Measurements from ENCODE around the gene PDE6B.

The PDE6B gene

GRCh38 chr4:616911-617643, 8.3 kb upstream of the PDE6B start:
- Histone ChIP-seq H3K36me3 (ENCODE audit: control insufficient read depth in 1 of 2, insufficient read depth in 2 of 2, low read length in 2 of 2) (no peaks in the 10 kb centered on the region), H3K9me3 (ENCODE audit: control insufficient read depth in 1 of 2, low read length in 2 of 2) (no peaks in the 10 kb centered on the region), H3K4me3 (ENCODE audit: low read depth in 1 of 2, low read length in 2 of 2) (no peak overlapping the region), H3K4me1 (ENCODE audit: control insufficient read depth in 1 of 2, insufficient read depth in 2 of 2, low read length in 2 of 2) (no peaks in the 10 kb centered on the region), H3K27me3 (ENCODE audit: low read depth, low read length) (no peaks in the 10 kb centered on the region), H3K27ac (ENCODE audit: low read length) (no peak overlapping the region)

DNA sequence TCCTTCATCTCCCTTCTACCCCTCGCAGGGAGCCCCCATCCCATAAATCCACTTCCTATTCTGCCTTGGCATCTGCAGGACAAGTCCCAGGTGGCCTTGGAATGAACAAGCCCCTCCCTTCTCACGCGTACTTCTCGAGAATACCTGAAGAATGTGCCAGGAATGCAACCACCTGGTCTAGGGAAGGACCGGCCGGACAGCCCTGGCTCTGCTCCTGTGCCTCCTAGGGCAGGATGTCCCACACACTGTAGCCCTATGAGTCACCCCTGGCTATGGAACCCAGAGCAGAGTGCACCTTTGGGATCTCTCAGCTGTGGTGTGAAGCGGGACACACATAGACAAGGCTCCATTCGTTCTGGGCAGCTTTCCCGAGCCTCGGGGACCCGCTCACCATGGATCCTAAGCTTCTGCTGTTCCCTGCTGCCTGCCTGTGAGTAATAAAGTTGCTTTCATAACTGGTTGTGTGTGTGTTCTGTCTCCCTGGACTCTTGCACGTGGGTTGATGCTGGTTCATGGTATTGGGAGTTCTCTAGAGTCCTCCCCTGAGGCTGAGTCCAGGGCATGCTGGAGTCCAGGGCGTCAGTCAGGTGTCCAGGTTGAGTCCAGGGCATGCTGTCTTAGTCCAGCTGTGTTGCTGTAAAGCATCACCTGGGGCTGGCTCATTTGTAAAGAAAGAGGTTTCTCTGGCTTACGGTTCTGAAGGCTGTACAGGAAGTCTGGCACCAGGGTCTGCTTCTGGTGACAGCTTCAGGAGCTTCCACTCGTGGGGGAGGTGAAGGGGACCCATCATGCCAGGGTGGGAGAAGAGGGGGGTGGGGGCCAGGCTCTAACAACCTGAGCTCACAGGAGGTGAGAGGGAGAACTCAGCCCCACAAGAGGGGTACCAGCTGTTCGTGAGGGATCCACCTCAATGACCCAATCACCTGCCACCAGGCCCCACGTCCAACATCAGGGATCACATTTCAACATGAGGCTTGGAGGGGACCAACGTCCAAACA, 7.4 kb upstream of the PDE6B start:
- no peaks in the 10 kb centered on the region for H3K27me3 ChIP-seq (ENCODE audit: low read depth, low read length)
- no peak overlapping the region for H3K4me3 ChIP-seq (ENCODE audit: low read depth in 1 of 2, low read length in 2 of 2)
- no peak overlapping the region for H3K27ac ChIP-seq (ENCODE audit: low read length)
- no peaks in the 10 kb centered on the region for H3K36me3 ChIP-seq (ENCODE audit: control insufficient read depth in 1 of 2, insufficient read depth in 2 of 2, low read length in 2 of 2)
- H3K4me1 ChIP-seq (ENCODE audit: control insufficient read depth in 1 of 2, insufficient read depth in 2 of 2, low read length in 2 of 2), result no peaks in the 10 kb centered on the region
- H3K9me3 ChIP-seq (ENCODE audit: control insufficient read depth in 1 of 2, low read length in 2 of 2), result no peaks in the 10 kb centered on the region

- Histone ChIP-seq H3K9me3 (ENCODE audit: control insufficient read depth in 1 of 2, low read length in 2 of 2) (no peaks in the 10 kb centered on the region), H3K4me1 (ENCODE audit: control insufficient read depth in 1 of 2, insufficient read depth in 2 of 2, low read length in 2 of 2) (no peaks in the 10 kb centered on the region), H3K27me3 (ENCODE audit: low read depth, low read length) (no peaks in the 10 kb centered on the region), H3K4me3 (ENCODE audit: low read depth in 1 of 2, low read length in 2 of 2) (no peak overlapping the region), H3K36me3 (ENCODE audit: control insufficient read depth in 1 of 2, insufficient read depth in 2 of 2, low read length in 2 of 2) (no peaks in the 10 kb centered on the region), H3K27ac (ENCODE audit: low read length) (no peak overlapping the region)
These were observed 5.2 kb upstream of the PDE6B start for GRCh38 chr4:620201-620600.

- Histone ChIP-seq H3K36me3 (ENCODE audit: control insufficient read depth in 1 of 2, insufficient read depth in 2 of 2, low read length in 2 of 2) (no peaks in the 10 kb centered on the region), H3K27ac (ENCODE audit: low read length) (no peak overlapping the region), H3K4me1 (ENCODE audit: control insufficient read depth in 1 of 2, insufficient read depth in 2 of 2, low read length in 2 of 2) (no peaks in the 10 kb centered on the region), H3K9me3 (ENCODE audit: control insufficient read depth in 1 of 2, low read length in 2 of 2) (no peaks in the 10 kb centered on the region), H3K4me3 (ENCODE audit: low read depth in 1 of 2, low read length in 2 of 2) (no peak overlapping the region), H3K27me3 (ENCODE audit: low read depth, low read length) (no peaks in the 10 kb centered on the region)
These were observed 4.5 kb upstream of the PDE6B start for GRCh38 chr4:620851-621261.

GRCh38 chr4:621296-622070, 3.9 kb upstream of the PDE6B start:
- no peaks in the 10 kb centered on the region for H3K27me3 ChIP-seq (ENCODE audit: low read depth, low read length)
- no peaks in the 10 kb centered on the region for H3K36me3 ChIP-seq (ENCODE audit: control insufficient read depth in 1 of 2, insufficient read depth in 2 of 2, low read length in 2 of 2)
- H3K4me1 ChIP-seq (ENCODE audit: control insufficient read depth in 1 of 2, insufficient read depth in 2 of 2, low read length in 2 of 2), result no peaks in the 10 kb centered on the region
- no peak overlapping the region for H3K27ac ChIP-seq (ENCODE audit: low read length)
- no peaks in the 10 kb centered on the region for H3K9me3 ChIP-seq (ENCODE audit: control insufficient read depth in 1 of 2, low read length in 2 of 2)
- no peak overlapping the region for H3K4me3 ChIP-seq (ENCODE audit: low read depth in 1 of 2, low read length in 2 of 2)

GRCh38 chr4:622071-622995, 3.0 kb upstream of the PDE6B start:
- H3K4me1 ChIP-seq (ENCODE audit: control insufficient read depth in 1 of 2, insufficient read depth in 2 of 2, low read length in 2 of 2), result no peaks in the 10 kb centered on the region
- H3K4me3 ChIP-seq (ENCODE audit: low read depth in 1 of 2, low read length in 2 of 2), result no peak overlapping the region
- H3K27me3 ChIP-seq (ENCODE audit: low read depth, low read length), result no peaks in the 10 kb centered on the region
- H3K27ac ChIP-seq (ENCODE audit: low read length), result no peak overlapping the region
- H3K36me3 ChIP-seq (ENCODE audit: control insufficient read depth in 1 of 2, insufficient read depth in 2 of 2, low read length in 2 of 2), result no peaks in the 10 kb centered on the region
- H3K9me3 ChIP-seq (ENCODE audit: control insufficient read depth in 1 of 2, low read length in 2 of 2), result no peaks in the 10 kb centered on the region

- H3K27me3 ChIP-seq (ENCODE audit: low read depth, low read length), result no peaks in the 10 kb centered on the region
- H3K9me3 ChIP-seq (ENCODE audit: control insufficient read depth in 1 of 2, low read length in 2 of 2), result no peaks in the 10 kb centered on the region
- no peak overlapping the region for H3K4me3 ChIP-seq (ENCODE audit: low read depth in 1 of 2, low read length in 2 of 2)
- H3K36me3 ChIP-seq (ENCODE audit: control insufficient read depth in 1 of 2, insufficient read depth in 2 of 2, low read length in 2 of 2), result no peaks in the 10 kb centered on the region
- H3K27ac ChIP-seq (ENCODE audit: low read length), result no peak overlapping the region
- no peaks in the 10 kb centered on the region for H3K4me1 ChIP-seq (ENCODE audit: control insufficient read depth in 1 of 2, insufficient read depth in 2 of 2, low read length in 2 of 2)
These were observed 2.1 kb upstream of the PDE6B start for GRCh38 chr4:622996-623913.

DNA sequence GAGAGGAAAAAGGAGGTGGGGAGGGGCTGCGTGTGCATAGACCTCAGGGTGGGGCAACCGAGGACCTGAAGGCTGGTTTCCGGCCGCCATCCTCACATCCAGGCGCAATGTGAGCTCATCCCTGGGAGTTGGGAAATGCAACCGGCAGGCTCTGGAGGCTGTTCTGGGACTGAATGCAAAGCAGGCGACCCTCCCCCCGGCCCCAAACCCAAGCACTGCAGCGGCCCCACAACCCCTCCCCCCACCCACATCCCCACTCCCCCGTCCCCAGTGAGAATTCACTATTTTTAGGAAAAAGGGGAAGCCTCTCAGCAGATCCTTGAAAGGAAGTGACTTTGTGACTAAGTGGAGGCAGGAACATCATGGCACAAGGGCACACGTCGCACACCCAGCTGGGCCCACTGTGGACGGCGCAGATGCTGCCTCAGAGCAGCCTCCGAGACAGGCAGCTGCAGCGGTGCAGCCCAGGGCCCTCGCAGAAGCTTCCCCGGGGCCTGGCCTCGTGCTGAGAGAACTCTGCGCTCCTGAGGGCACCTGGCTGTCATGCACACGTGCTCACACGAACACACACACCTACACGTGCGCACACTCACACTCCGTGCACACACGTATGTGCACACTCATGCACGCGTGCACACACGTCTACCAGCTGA, 1.3 kb upstream of the PDE6B start:
- H3K4me1 ChIP-seq (ENCODE audit: control insufficient read depth in 1 of 2, insufficient read depth in 2 of 2, low read length in 2 of 2), result no peaks in the 10 kb centered on the region
- no peak overlapping the region for H3K4me3 ChIP-seq (ENCODE audit: low read depth in 1 of 2, low read length in 2 of 2)
- no peak overlapping the region for H3K27ac ChIP-seq (ENCODE audit: low read length)
- H3K36me3 ChIP-seq (ENCODE audit: control insufficient read depth in 1 of 2, insufficient read depth in 2 of 2, low read length in 2 of 2), result no peaks in the 10 kb centered on the region
- H3K27me3 ChIP-seq (ENCODE audit: low read depth, low read length), result no peaks in the 10 kb centered on the region
- H3K9me3 ChIP-seq (ENCODE audit: control insufficient read depth in 1 of 2, low read length in 2 of 2), result no peaks in the 10 kb centered on the region

GRCh38 chr4:625631-626161, 323 bp downstream of the PDE6B start:
- H3K9me3 ChIP-seq (ENCODE audit: control insufficient read depth in 1 of 2, low read length in 2 of 2), result no peaks in the 10 kb centered on the region
- no peak overlapping the region for H3K27ac ChIP-seq (ENCODE audit: low read length)
- no peak overlapping the region for H3K4me3 ChIP-seq (ENCODE audit: low read depth in 1 of 2, low read length in 2 of 2)
- H3K27me3 ChIP-seq (ENCODE audit: low read depth, low read length), result no peaks in the 10 kb centered on the region
- no peaks in the 10 kb centered on the region for H3K36me3 ChIP-seq (ENCODE audit: control insufficient read depth in 1 of 2, insufficient read depth in 2 of 2, low read length in 2 of 2)
- H3K4me1 ChIP-seq (ENCODE audit: control insufficient read depth in 1 of 2, insufficient read depth in 2 of 2, low read length in 2 of 2), result no peaks in the 10 kb centered on the region
